Stomach (tissue), 4 donors: ENCODE measurements around the gene CNOT1.

ENCODE experiments used
- CTCF ChIP-seq, 7 experiments: fragments of 450-650 bp in 4 of 7; fragments of 200-600 bp in 3 of 7; sonication (generic) in 3 of 7; IDR thresholded peaks; one replicate each; pipeline ENCODE4 v1.5.1; 2016 to 2019; ENCODE audit warnings: antibody characterized with exemption in 7 of 7, control low read depth in 2 of 7, mild to moderate bottlenecking in 1 of 7
- POLR2A ChIP-seq, 4 donors: fragments of 450-650 bp; IDR thresholded peaks; one replicate each; pipeline ENCODE4 v1.6.1; 2016; ENCODE audit warnings: antibody characterized with exemption in 4 of 4, control low read depth in 2 of 4, mild to moderate bottlenecking in 1 of 4, moderate library complexity in 1 of 4
- POLR2AphosphoS5 ChIP-seq, 3 donors: sonication (generic); formaldehyde crosslinking; IDR thresholded peaks; one replicate each; pipeline ENCODE4 v1.6.1; 2016; ENCODE audit warnings: antibody characterized with exemption in 3 of 3

GRCh38 chr16:58649707-58650106 is 20.1 kb upstream of the CNOT1 start:
- no peak for TF ChIP-seq CTCF (IDR thresholded peaks at IDR 0.05)
- no peak for TF ChIP-seq POLR2AphosphoS5 (IDR thresholded peaks at IDR 0.05)
- no peak for TF ChIP-seq POLR2A (IDR thresholded peaks at IDR 0.05)
